Forelimb muscle (tissue), 1 donor: Measurements from ENCODE around the gene ZNF724. TPM values are rescaled to one million over a fixed set of nuclear protein-coding genes. Genes with fewer than 3 reads are reported as not detected.
A peak's percentile ranks its signal among the peaks of the same experiment; 100 is the strongest.
"Not testable (repeated sequence)": the region's sequence is repeated elsewhere in the genome, so short reads cannot be mapped to it uniquely, and the experiment has no call there.

Experiments used
- DNase-seq: peaks from one replicate; pipeline ENCODE4 v3.0.0-alpha.2; 2013; ENCODE audit warnings: low read depth
- polyA plus RNA-seq: library from polyadenylated mRNA; unstranded; fragments of 120-200 nt; gene quantifications from one replicate; pipeline ENCODE4 v1.2.1, GENCODE V29; 2013; ENCODE audit not compliant: insufficient read length

ZNF724 gene
- 2.1 TPM for polyA plus RNA-seq

GRCh38 chr19:23249911-23250649 is at the start of gene ZNF724:
ZNF724 (minus strand) TSS chr19:23250394; CDS start chr19:23250242, 152 bp downstream.
- peak; percentile 95 for DNase-seq

- DNase-seq: no peak
These were observed 43.9 kb upstream of the ZNF724 start for GRCh38 chr19:23294141-23294540.

DNA sequence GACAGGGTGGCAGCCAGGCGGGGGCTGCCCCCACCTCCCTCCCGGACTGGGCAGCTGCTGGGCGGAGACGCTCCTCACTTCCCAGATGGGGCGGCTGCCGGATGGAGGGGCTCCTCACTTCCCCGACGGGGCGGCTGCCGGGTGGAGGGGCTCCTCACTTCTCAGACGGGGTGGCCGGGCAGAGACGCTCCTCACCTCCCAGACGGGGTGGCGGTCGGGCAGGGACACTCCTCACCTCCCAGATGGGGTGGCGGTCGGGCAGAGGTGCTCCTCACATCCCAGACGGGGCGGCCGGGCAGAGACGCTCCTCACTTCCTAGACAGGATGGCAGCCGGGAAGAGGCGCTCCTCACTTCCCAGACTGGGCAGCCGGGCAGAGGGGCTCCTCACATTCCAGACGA is 39.8 kb upstream of the ZNF724 start:
- not testable (repeated sequence) for DNase-seq

DNA sequence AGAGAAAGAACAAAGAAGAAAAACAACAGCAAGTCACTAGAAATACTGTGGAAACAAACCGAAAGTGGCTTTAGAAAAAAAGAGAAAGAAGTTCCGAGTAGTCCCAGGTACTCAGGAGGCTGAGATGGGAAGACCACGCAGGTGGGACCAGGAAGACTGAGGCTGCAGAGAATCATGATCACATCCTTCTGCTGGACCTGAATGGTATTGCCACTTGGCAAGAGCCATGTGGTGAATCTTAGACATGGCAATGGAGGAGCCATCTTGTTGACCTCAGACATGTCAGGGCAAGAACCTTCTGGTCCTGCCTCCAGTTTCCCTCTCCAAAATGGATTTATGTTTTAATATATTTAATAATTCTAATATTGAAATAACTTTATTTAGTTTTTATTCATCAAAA is 37.4 kb upstream of the ZNF724 start:
- no peak for DNase-seq

DNA sequence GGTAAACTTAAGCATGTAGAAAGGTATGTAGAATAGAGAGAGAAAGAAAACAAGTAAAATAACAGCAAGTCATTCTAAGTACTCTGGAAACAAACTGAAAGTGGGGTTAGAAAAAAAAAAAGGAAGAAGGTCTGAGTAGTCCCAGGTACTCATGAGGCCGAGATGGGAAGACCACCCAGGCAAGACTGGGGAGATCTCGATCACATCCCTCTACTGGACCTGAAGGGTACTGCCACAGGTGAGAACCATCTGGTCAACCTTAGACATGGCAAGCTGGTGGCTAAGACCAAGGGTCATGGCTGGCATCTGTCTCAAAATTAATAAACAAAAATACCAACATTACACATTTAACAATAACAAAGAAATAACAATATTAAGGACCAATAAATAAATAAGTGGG is 36.3 kb upstream of the ZNF724 start:
- DNase-seq: no peak

GRCh38 chr19:23285948-23286347 is 35.8 kb upstream of the ZNF724 start:
- no peak for DNase-seq

DNA sequence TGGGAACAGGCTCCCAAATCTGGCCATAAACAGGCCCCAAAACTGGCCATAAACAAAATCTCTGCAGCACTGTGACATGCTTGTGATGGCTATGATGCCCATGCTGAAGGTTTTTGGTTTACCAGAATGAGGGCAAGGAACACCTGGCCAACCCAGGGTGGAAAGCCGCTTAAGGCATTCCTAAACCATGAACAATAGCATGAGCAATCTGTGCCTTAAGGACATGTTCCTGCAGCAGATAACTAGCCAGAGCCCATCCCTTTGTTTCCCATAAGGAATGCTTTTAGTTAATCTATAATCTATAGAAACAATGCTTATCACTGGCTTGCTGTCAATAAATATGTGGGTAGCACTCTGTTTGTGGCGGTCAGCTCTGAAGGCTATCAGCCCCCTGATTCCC is 35.1 kb upstream of the ZNF724 start:
- DNase-seq: not testable (repeated sequence)

- no peak for DNase-seq
These were observed 33.7 kb upstream of the ZNF724 start for GRCh38 chr19:23283925-23284324.

DNA sequence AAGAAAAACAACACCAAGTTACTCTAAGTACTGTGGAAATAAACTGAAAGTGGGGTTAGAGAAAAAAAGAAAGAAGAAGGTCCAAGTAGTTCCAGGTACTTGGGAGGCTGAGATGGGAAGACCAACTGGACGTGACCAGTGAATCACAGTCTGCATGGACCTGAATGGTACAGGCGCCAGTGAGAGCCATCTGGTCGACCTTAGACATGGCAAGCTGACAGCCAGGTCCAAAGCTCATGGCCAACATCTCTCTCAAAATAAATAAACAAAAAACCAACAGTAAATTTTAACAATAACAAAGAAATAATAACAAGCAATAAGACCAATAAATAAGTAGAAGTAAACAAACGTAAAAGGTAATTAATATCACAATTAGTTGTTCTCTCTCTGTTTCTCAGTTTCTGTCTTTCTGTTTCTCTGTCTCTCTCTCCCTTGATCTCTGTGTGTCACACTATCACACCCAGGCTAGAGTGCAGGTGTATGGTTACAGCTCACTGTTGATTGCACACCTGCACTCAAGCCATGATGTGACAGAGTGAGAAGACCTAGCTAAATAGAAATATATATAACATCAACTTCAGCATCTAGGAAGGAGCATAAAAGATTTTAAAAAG is 31.6 kb upstream of the ZNF724 start:
- no peak for DNase-seq

DNA sequence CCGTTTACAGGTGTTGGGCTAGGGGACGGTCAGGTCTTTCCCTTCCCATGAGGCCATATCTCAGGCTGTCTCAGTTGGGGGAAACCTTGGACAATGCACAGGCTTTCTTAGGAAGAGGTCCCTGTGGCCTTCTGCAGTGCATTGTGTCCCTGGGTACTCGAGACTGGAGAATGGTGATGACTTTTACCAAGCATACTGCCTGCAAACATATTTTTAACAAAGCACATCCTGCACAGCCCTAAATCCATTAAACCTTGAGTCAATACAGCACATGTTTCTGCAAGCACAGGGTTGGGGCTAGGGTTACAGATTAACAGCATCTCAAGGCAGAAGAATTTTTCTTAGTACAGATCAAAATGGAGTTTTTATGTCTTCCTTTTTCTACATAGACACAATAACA is 27.9 kb upstream of the ZNF724 start:
- DNase-seq: not testable (repeated sequence)

GRCh38 chr19:23273590-23274412 is 23.6 kb upstream of the ZNF724 start:
- DNase-seq: peak; percentile 83

DNA sequence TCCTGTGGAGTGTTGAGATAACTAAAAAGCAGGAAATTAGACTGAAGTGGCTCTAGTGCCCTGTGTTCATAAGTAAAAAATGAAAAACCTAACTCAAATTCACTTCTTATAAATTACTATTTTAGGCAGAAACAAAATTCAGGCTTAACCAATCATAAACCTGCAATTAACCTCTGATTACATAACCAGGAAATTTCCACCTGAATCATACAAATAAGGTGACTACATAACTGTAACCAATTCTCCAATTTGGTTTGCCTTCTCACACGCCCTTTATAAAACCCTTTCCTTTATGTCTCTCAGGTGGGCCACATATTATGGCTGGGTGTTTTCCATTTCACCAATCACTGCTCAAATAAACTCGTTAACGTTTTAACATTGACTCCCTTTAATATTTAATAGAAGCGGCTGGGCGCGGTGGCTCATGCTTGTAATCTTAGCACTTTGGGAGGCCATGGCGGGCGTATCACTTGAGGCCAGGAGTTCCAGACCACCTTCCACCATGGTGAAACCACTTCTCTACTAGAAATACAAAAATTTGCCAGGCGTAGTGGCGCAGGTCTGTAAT is 22.9 kb upstream of the ZNF724 start:
- no peak for DNase-seq

DNA sequence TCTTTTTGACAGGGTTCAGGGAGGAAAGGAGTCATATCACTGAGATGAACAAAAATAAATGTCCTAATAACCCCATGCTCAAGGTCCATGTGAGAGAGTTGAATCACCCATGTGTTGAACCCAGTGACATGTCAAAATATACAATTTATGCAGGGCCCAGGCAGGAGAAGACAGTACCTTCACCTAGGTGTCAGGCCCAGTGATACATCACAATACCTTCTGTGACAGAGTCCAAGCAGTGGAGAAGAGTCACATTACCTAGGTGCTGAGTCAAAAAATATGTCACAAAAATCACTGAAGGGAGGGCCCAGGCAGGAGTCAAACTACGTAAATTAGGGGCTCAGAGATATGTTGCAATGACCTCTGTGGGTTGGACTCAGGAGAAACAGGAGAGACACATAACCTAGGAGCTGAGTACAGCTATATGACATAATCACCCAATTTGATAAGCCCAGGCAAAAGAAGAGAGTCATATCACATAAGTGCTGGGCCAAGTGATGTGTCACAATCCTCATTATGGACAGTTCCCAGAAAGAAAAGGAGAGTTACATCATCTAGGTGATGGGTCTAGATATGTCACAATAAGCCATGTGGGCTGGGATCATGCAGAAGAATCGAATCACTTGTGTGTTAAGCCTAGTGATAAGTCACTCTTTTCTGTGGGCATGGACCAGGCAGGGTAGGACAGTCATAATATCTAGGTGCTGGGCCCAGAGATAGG is 13.8 kb upstream of the ZNF724 start:
- DNase-seq: no peak

DNA sequence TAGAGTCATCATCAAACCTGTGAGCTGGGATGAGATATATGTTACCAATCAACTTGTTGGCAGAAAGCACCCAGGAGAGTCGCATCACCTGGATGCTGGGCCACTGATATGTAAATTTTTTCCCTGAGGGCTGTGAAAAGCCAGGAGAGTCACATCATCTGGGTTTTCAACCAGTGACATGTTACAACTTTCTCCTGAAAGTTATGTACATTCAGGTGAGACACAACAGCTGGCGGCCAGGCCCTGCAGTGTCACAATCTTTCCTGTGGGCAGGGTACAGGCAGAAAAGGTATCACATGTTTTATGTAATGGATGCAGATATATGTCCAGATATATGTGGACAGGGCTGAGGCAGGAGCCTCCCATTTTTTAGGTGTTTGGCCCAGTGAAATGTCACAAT is 13.2 kb upstream of the ZNF724 start:
- DNase-seq: no peak

DNA sequence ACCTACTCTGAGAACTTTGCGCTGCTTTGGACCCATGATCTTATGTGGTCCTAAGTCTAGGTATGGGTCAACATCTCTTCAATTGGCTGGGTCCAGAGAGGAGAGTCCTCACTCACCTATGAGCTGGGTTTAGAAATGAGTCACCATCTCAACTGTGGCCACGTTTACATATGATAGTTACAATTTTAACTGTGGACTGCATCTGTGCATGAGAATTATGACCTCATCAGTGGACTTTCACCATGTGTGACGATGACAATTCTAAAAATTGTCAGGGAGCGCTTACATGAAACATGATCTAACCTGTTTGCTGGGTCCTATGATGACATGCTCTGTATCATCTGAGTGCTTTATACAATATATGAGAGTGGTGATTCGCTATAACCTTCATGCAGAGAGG is 12.7 kb upstream of the ZNF724 start:
- no peak for DNase-seq

DNA sequence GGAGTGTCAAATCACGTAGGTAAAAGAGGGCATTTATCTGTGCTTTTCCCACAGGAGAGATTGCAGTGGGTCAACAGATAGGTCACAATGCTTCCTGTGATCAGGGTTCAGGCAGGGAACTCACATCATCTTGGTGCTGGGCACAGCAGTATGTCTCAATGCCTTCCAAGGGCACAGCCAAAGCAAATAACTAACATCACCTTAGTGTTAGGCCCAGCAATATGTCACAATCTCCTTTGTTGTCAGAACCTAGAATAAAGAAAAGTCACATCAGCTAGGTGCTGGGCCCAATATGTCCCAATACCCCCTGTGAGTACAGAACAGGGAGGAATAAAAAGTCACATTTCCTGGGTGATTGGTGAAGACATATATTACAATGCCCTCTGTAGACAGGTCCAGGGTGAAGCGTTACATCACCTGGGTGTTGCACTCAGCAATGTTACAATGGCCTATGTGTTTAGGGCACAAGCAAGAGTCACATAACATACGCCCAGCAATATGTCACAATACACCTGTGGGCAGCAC is 11.4 kb upstream of the ZNF724 start:
- DNase-seq: no peak

DNA sequence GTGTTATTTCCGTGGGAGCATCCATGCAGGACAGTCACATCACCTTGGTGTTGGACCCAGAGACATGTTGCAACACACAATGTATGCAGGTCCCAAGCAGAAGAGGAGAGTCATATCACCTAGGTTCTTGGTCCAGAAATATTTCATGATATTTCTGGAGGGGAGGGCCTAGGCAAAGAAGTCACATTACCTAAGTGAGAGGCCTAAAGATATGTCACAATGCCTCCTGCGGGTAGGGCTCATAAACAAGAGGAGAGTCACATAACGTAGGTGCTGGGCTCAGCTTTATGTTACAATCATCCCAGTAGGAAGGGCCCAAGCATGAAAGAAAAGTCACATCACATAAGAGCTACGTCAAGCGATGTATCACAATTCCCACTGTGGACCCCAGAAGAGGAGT is 10.8 kb upstream of the ZNF724 start:
- DNase-seq: no peak

DNA sequence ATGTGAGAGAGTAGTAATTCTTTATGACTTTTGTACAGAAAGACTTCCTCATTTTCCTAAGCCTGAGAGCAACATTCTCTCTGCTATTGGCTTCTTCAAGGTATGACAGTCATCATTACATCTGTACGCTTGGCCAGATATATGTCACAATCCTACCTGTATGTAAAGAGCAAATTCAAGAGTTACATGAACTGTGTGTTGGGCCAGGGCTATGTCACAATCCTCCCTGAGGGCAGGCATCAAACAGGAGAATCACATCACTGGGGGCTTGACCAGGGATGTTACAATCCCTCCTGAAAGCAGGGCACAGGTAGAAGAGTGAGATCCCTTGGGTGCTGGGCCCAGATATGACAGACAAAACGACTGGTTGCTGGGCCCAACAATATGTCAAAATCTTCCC is 9.8 kb upstream of the ZNF724 start:
- no peak for DNase-seq

GRCh38 chr19:23255700-23256099 is 5.5 kb upstream of the ZNF724 start:
- no peak for DNase-seq

DNA sequence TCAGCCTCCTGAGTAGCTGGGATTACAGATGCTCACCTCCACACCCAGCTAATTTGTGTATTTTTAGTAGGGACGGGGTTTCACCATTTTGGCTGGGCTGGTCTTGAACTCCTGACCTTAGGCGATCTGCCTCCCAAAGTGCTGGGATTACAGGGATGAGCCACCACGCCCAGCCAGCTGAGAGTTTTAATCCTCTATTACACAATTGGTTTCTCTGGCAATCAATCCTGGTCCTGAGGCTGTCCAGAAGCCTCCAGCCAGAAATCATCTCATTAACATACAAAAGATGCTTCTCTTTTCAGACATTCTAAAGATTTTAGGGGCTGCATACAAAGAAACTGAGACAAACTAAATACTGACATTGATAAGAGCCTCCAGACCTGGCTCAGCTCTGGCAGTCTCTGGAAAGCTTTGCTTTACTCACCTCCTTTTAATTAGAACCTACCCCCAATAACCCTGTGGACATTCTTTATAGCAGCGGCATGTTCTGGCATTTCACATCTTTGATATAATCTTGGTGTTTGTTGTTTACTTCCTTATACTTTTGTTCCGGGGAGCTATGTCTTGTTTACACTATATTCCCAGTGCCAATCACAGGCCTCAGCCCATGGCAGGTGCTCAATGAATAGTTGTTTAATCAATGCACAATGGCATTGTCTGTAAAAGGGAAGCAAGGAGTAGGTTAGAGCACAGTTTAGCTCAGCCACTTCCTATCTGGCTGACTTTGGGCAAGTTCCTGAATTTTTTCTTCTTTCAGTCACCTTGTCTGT is 4.1 kb upstream of the ZNF724 start:
- DNase-seq: no peak

GRCh38 chr19:23253256-23253655 is 3.1 kb upstream of the ZNF724 start:
- not testable (repeated sequence) for DNase-seq
